Rectal smooth muscle tissue (tissue), 1 donor: ENCODE results near the gene PRKCE.

Experiments used
- H3K27ac ChIP-seq: one replicate; pipeline ENCODE4 v1.7.0; 2013; ENCODE audit warnings: low read depth, low read length, inconsistent platforms
- H3K27me3 ChIP-seq: one replicate; pipeline ENCODE4 v1.7.0; 2013; ENCODE audit warnings: low read length; ENCODE audit not compliant: control insufficient read depth, insufficient read depth
- H3K36me3 ChIP-seq: one replicate; pipeline ENCODE4 v1.7.0; 2013; ENCODE audit warnings: low read length; ENCODE audit not compliant: control insufficient read depth, insufficient read depth
- H3K4me1 ChIP-seq: one replicate; pipeline ENCODE4 v1.7.0; 2013; ENCODE audit warnings: low read length; ENCODE audit not compliant: control insufficient read depth, insufficient read depth
- H3K4me3 ChIP-seq: one replicate; pipeline ENCODE4 v1.7.0; 2013; ENCODE audit warnings: low read length
- H3K9ac ChIP-seq: one replicate; pipeline ENCODE4 v1.7.0; 2013; ENCODE audit warnings: low read length

Gene PRKCE

GRCh38 chr2:46075848-46076247, 424.4 kb downstream of the PRKCE start:
- no peaks in the 10 kb centered on the region for H3K27me3 ChIP-seq
- H3K4me1 ChIP-seq = no peaks in the 10 kb centered on the region
- no peak overlapping the region for H3K27ac ChIP-seq
- no peak overlapping the region for H3K9ac ChIP-seq
- no peak overlapping the region for H3K4me3 ChIP-seq
- no peaks in the 10 kb centered on the region for H3K36me3 ChIP-seq

GRCh38 chr2:46076251-46076650, 424.8 kb downstream of the PRKCE start:
- H3K4me1 ChIP-seq = no peaks in the 10 kb centered on the region
- no peak overlapping the region for H3K27ac ChIP-seq
- H3K27me3 ChIP-seq = no peaks in the 10 kb centered on the region
- H3K36me3 ChIP-seq = no peaks in the 10 kb centered on the region
- no peak overlapping the region for H3K4me3 ChIP-seq
- H3K9ac ChIP-seq = no peak overlapping the region

GRCh38 chr2:46076875-46077274, 425.4 kb downstream of the PRKCE start:
- no peaks in the 10 kb centered on the region for H3K27me3 ChIP-seq
- no peaks in the 10 kb centered on the region for H3K36me3 ChIP-seq
- H3K9ac ChIP-seq = no peak overlapping the region
- H3K4me3 ChIP-seq = no peak overlapping the region
- no peaks in the 10 kb centered on the region for H3K4me1 ChIP-seq
- no peak overlapping the region for H3K27ac ChIP-seq

- no peak overlapping the region for H3K9ac ChIP-seq
- no peaks in the 10 kb centered on the region for H3K36me3 ChIP-seq
- H3K27ac ChIP-seq = no peak overlapping the region
- no peaks in the 10 kb centered on the region for H3K27me3 ChIP-seq
- H3K4me1 ChIP-seq = no peaks in the 10 kb centered on the region
- H3K4me3 ChIP-seq = no peak overlapping the region
These were observed 426.1 kb downstream of the PRKCE start for GRCh38 chr2:46077522-46078107.

DNA sequence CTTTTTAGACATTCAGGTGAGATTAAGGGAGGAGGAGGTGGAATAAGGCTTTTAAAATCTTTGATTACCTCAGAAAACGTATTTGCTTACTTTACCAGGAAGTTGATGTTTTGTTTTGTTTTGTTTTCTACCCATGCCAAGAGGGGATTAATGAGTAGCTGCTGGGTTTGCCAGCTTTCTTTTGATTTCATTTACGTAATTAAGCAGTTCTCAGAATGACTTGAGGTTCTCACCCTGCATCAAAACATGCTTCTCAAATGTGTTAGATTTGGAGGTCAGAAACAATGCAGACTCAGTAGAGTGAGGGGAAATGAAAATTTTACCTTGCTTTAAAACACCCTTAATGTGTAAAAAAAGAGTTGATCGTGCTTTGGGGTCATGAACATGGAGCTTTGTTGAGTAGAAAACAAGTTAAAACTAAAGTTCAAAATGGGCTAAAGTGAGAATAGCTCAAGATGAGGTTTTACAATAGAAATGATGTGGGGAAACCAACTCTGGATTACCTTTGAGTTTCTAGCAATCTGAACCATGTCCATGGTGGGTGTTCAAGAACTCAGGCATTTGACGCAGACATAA, 428.6 kb downstream of the PRKCE start:
- Histone ChIP-seq H3K9ac (no peak overlapping the region), H3K27ac (no peak overlapping the region), H3K4me3 (no peak overlapping the region)

GRCh38 chr2:46082531-46083485, 431.3 kb downstream of the PRKCE start:
- Histone ChIP-seq H3K9ac (no peak overlapping the region), H3K27ac (no peak overlapping the region), H3K4me1 (no peaks in the 10 kb centered on the region), H3K4me3 (no peak overlapping the region), H3K36me3 (no peaks in the 10 kb centered on the region), H3K27me3 (no peaks in the 10 kb centered on the region)

More for the DNA sequence above, 428.6 kb downstream of the PRKCE start:
- Histone ChIP-seq H3K36me3 (no peaks in the 10 kb centered on the region), H3K27me3 (no peaks in the 10 kb centered on the region), H3K4me1 (no peaks in the 10 kb centered on the region)

DNA sequence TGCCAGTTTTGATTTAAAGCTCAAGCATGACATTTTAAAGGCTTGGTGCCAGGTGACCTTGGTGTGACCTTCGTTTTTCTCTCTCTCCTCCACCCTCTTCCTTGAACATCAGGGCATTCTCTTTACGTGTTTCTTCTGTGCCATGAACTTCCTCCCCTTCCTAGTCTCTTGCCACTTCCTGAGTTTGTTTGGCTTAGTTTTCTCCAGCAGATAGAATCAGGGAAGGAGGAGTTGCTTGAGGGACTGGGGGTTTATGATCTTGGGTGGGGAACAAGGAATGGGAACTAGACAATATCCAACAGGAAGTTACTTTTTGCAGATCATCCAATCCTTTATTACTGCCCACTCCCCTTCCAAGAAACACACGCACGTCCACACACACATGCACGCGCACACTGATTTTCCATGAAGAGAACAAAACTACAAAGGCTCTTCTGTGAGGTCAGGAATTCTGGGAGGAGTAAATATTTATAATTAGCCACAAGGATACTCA, 435.1 kb downstream of the PRKCE start:
- H3K4me3 ChIP-seq = no peak overlapping the region
- no peak overlapping the region for H3K27ac ChIP-seq
- no peaks in the 10 kb centered on the region for H3K36me3 ChIP-seq
- H3K27me3 ChIP-seq = no peaks in the 10 kb centered on the region
- no peaks in the 10 kb centered on the region for H3K4me1 ChIP-seq
- no peak overlapping the region for H3K9ac ChIP-seq

- Histone ChIP-seq H3K4me3 (no peak overlapping the region), H3K27ac (no peak overlapping the region), H3K27me3 (no peaks in the 10 kb centered on the region), H3K9ac (no peak overlapping the region), H3K36me3 (no peaks in the 10 kb centered on the region), H3K4me1 (no peaks in the 10 kb centered on the region)
These were observed 436.0 kb downstream of the PRKCE start for GRCh38 chr2:46087492-46087891.

- H3K4me1 ChIP-seq = no peaks in the 10 kb centered on the region
- H3K4me3 ChIP-seq = no peak overlapping the region
- no peak overlapping the region for H3K27ac ChIP-seq
These were observed 439.5 kb downstream of the PRKCE start for GRCh38 chr2:46091004-46091403.

DNA sequence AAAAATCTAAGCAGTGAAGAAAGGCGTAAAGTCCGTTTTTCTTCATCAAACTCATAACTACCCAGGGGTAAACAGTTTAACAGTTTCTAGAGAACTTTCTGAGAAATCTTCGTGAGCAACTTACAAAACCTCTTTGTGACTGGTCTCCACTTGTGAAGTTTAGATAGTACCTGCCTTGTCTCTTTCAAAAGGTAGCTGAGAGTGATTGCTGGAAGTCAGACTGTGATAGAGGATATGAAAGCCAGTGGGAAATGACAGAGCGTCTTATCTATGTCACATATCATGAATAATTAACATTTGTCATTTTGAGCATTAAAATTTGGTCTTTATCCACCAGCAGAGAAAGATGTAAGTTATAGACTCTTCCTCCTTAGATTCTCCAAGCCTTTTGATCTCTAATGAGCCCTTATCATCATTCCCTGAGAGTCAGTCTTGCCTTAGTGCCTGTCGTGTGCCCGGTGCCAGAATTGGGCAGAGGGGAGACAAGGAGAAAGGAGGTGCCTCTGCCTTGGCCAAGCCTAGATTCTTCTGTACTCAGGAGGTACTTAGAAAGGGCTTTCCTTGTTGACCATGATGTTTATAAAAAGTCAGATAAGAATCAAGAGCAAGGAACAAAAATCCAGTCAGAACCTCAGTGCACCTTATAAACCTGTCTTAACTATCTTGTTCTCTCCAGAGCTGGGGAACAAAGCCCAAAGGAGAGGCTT, 440.6 kb downstream of the PRKCE start:
- no peak overlapping the region for H3K9ac ChIP-seq
- no peak overlapping the region for H3K4me3 ChIP-seq
- H3K36me3 ChIP-seq = peaks cover 3% of the 10 kb centered on the region
- no peak overlapping the region for H3K27ac ChIP-seq
- H3K27me3 ChIP-seq = no peaks in the 10 kb centered on the region
- H3K4me1 ChIP-seq = no peaks in the 10 kb centered on the region

More at GRCh38 chr2:46091004-46091403, 439.5 kb downstream of the PRKCE start:
- Histone ChIP-seq H3K36me3 (peaks cover 3% of the 10 kb centered on the region), H3K9ac (no peak overlapping the region), H3K27me3 (no peaks in the 10 kb centered on the region)

DNA sequence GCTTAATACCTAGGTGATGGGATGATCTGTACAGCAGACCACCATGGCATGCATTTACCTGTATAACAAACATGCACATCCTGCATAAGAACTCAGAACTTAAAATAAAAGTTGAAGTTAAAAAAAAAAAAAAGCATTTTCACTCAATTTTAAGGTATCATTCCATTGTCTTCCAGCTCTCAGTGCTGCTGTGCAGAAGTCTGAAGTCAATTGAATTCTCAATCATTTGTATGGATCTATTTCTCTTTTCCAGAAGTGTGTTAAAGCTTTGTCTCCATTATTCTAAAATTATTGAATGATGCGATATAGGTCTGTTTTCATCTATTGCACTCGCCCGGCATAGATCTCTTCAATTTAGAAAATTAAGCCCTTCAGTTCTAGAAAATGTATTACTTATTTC, 443.2 kb downstream of the PRKCE start:
- Histone ChIP-seq H3K4me3 (no peak overlapping the region), H3K9ac (no peak overlapping the region), H3K36me3 (peaks cover 3% of the 10 kb centered on the region), H3K27ac (no peak overlapping the region), H3K27me3 (no peaks in the 10 kb centered on the region), H3K4me1 (peaks cover 2% of the 10 kb centered on the region)

DNA sequence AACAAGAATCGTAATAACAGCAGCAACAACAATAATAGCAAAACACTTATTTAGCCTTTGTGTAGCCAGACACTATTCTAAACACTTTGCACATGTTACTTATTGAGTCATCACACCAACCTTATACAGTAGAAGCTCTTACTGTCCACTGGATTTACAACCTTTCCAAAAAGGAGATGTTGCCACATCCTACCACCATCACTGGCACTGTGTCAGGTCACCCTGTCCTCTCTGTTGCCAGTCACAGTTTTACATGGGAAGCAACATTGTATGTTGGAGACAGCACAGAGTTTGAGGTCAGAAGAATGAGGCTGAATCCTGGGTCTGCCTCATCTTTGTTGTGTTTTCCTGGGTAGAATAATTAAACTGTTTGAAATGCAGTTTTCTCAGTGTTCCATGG, 444.4 kb downstream of the PRKCE start:
- no peak overlapping the region for H3K9ac ChIP-seq

More for the DNA sequence above, 444.4 kb downstream of the PRKCE start:
- peaks cover 3% of the 10 kb centered on the region for H3K36me3 ChIP-seq
- H3K4me3 ChIP-seq = no peak overlapping the region
- no peak overlapping the region for H3K27ac ChIP-seq
- H3K27me3 ChIP-seq = no peaks in the 10 kb centered on the region
- peaks cover 2% of the 10 kb centered on the region for H3K4me1 ChIP-seq
